Thyroid gland (tissue), 4 donors: ENCODE results near the gene LPP.

Experiments
- CTCF ChIP-seq, 6 experiments: fragments of 200-600 bp in 3 of 6; fragments of 450-650 bp in 3 of 6; sonication (generic) in 3 of 6; IDR thresholded peaks; one replicate each; pipeline ENCODE4 v1.5.1; 2016 to 2019; ENCODE audit warnings: antibody characterized with exemption in 6 of 6, mild to moderate bottlenecking in 2 of 6, inconsistent platforms in 1 of 6, moderate library complexity in 1 of 6
- POLR2A ChIP-seq, 2 donors: fragments of 450-650 bp; IDR thresholded peaks; one replicate each; pipeline ENCODE4 v1.6.1; 2017; ENCODE audit warnings: antibody characterized with exemption in 2 of 2, mild to moderate bottlenecking in 2 of 2, moderate library complexity in 1 of 2

- no peak for TF ChIP-seq CTCF (IDR thresholded peaks at IDR 0.05)
- no peak for TF ChIP-seq POLR2A (IDR thresholded peaks at IDR 0.05)
Measured at GRCh38 chr3:188362405-188362831, 208.5 kb downstream of the LPP start.
